ENCODE measurements around the gene TRMT61A.

- TF ChIP-seq POLR2A (IDR thresholded peaks at IDR 0.05; ENCODE audit: low read depth, low read length) (no peak), MXI1 (IDR thresholded peaks at IDR 0.05; ENCODE audit: borderline replicate concordance, low read depth, low read length) (no peak)
Measured at GRCh38 chr14:103532216-103533136, 3.5 kb downstream of the TRMT61A start.
